Adrenal gland (tissue), 5 donors: ENCODE results near the gene ESRRB.

Source experiments
- POLR2A ChIP-seq, 2 donors: fragments of 450-650 bp; IDR thresholded peaks; one replicate each; pipeline ENCODE4 v1.6.1; 2017; ENCODE audit warnings: antibody characterized with exemption in 2 of 2, mild to moderate bottlenecking in 2 of 2, moderate library complexity in 1 of 2
- TF ChIP-seq, protein P1 (sequence below), 6 experiments: fragments of 450-650 bp in 4 of 6; fragments of 200-600 bp in 2 of 6; sonication (generic) in 1 of 6; IDR thresholded peaks; 1 replicate in 5 of 6; 2 replicates in 1 of 6; pipeline versions ENCODE4 v1.5.1 to v1.8.0; 2016 to 2021; ENCODE audit warnings: antibody characterized with exemption in 6 of 6, mild to moderate bottlenecking in 2 of 6, moderate library complexity in 1 of 6
- donor health status: DM: no; HTN: no; CAD: no.

DNA sequence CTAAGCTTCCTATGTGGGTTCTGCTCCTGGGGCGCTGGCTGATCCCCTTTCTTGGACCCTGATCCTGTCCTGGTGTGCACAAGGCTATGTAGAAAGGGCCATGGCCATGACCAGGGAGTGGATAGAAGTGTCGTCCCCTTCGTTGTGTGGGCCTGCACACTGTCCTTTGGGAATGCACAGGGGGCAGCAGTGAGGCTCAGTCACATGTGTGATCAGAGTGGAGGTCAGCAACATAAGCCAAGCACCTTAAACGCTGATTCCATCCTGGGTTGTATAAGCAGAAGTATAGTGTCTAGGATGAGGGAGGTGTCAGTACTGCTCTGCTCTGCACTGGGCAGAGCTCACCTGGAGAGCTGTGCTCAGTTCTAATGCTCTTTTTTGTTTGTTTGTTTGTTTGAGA is 48.4 kb downstream of the ESRRB start:
- TF ChIP-seq, protein P1, sequence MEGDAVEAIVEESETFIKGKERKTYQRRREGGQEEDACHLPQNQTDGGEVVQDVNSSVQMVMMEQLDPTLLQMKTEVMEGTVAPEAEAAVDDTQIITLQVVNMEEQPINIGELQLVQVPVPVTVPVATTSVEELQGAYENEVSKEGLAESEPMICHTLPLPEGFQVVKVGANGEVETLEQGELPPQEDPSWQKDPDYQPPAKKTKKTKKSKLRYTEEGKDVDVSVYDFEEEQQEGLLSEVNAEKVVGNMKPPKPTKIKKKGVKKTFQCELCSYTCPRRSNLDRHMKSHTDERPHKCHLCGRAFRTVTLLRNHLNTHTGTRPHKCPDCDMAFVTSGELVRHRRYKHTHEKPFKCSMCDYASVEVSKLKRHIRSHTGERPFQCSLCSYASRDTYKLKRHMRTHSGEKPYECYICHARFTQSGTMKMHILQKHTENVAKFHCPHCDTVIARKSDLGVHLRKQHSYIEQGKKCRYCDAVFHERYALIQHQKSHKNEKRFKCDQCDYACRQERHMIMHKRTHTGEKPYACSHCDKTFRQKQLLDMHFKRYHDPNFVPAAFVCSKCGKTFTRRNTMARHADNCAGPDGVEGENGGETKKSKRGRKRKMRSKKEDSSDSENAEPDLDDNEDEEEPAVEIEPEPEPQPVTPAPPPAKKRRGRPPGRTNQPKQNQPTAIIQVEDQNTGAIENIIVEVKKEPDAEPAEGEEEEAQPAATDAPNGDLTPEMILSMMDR (IDR thresholded peaks at IDR 0.05), result no peak
- TF ChIP-seq POLR2A (IDR thresholded peaks at IDR 0.05), result no peak
